Measurements from ENCODE around the gene HTT. TPM values are rescaled to one million over a fixed set of nuclear protein-coding genes. Genes with fewer than 3 reads are reported as not detected.

HTT gene
- total RNA-seq, 6 experiments from 2014 or later, result 38.1 to 52.0 (median 47.8) TPM

DNA sequence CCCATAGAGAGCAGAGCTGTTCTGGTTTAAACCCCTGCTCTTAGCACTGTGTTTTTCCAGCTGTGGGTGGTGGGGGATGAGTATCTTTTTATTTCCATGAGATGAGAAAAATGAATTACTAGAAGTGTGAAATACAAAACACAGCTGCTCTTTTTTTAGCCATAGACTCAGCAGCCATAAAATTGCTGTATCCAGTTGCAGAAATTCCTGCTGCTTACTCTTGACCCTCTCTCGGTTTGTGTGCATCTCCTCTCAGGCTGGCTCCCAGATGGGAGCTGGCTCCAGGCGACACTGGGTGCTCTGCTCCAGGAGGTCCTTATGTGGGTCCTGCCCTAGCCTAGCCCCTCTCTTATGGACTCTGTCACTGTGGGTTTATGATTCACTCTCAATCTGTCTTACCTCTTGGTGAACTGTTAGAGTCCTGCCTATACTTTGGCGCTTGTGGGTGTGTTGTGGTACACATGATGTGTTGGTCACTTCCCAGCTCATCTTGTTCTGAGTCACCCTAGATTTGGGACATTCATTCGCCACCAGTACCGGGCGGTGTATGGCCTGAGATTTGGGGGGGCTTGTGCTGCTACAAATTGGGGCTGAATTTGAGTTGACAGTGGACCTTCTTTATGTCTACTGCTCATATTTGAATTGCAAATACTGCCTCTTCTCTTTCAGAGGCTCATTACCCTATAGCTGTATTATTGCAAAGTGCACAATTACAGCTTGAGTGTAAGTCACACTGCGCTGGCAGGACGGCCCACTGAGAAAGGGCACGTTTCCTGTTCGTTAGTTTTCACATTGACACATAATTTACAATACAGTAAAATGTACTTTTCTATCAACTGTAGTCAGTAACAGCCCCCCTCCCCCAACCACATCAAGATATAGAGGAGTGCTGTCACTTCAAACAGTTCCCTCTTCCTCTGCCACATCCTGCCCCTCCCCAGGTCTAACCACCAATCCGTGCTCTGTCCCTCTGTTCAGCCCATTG, 127.5 kb downstream of the HTT start:
- peaks cover 15% of the 10 kb centered on the region for H3K36me3 Mint-ChIP-seq (ENCODE audit: low read depth)
- H3K27me3 Mint-ChIP-seq (ENCODE audit: insufficient read depth), result peaks cover 5% of the 10 kb centered on the region; the same call in 1 of the 2 replicates
- H3K9me3 Mint-ChIP-seq, result no peaks in the 10 kb centered on the region
- TF ChIP-seq CTCF (IDR thresholded peaks at IDR 0.05), result no peak
- H3K4me1 Mint-ChIP-seq (ENCODE audit: low read depth), result peaks cover 25% of the 10 kb centered on the region
- no peak overlapping the region; the same call in 1 of the 2 replicates for H3K27ac Mint-ChIP-seq
- H3K4me3 Mint-ChIP-seq, result no peak overlapping the region
- no peak for DNase-seq

DNA sequence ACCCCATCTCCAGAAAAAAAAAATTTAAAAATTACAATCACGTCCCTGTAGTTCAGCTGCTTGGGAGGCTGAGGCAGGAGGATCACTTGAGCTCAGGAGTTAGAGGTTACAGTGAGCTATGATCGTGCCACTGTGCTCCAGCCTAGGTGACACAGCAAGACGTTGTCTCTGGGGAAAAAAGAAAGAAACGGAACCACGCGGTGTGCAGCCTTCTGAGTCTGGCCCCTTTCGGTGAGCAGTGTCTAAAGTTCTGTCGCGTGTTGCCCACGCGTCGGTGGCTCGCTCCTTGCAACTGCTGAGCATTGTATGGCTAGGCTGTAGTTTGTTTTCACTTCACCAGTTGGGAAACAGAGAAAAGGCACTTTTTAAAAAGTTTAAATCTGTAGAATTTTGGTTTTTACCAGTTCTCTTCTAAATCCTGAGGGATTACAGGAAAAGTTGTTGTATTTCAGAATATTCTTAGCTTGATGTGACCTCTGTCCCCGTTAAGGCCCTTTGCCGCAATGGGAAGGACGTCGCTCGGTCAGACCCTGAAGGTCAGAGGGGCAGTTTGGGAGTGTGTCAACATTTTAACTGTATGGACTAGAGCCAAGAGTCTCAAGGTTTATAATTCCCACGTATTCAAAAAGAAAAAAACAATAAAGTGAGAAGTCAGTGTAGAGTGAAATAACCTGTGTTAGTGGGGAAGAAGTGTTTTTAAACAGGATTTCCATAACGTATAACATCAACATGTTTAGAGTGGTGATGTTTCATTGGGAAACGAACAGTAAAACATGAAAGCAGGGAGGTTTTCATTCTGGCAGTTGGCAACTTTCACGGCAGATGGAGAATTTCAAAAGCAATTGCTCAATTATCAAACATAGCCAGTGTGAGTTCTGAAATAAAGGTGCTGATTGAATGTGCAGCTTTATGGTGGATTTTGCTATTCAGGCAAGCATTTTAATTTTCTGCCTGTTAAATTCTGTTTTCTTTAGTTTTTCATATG, 128.6 kb downstream of the HTT start:
- Mint-ChIP-seq H3K4me1 (ENCODE audit: low read depth) (peaks cover 35% of the 10 kb centered on the region), H3K27me3 (ENCODE audit: insufficient read depth) (peaks cover 5% of the 10 kb centered on the region; the same call in 1 of the 2 replicates), H3K36me3 (ENCODE audit: low read depth) (peaks cover 18% of the 10 kb centered on the region), H3K27ac (peak overlapping the region; percentile 88), H3K9me3 (no peaks in the 10 kb centered on the region), H3K4me3 (no peak overlapping the region)
- TF ChIP-seq CTCF (IDR thresholded peaks at IDR 0.05), result no peak
- DNase-seq, result no peak

DNA sequence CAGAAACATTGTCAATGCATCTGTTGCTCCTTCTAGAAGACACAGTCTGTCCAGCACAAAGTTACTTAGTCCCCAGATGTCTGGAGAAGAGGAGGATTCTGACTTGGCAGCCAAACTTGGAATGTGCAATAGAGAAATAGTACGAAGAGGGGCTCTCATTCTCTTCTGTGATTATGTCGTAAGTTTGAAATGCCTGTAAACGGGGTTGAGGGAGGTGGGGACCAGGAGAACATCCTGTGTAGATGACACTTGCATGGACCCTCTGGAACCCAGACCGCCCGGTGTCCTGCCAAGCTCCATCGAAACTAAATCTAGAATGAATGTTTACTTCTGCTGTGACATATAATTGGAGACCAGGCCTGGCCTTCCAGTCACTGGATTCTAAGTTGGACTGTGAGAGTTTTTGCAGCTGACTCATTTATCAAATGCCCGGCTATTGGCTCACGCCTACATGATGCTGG, 129.5 kb downstream of the HTT start:
- TF ChIP-seq CTCF (IDR thresholded peaks at IDR 0.05), result no peak
- DNase-seq, result peak; percentile 61
- Mint-ChIP-seq H3K27me3 (ENCODE audit: insufficient read depth) (peaks cover 5% of the 10 kb centered on the region; the same call in 1 of the 2 replicates), H3K36me3 (ENCODE audit: low read depth) (peaks cover 21% of the 10 kb centered on the region), H3K4me1 (ENCODE audit: low read depth) (peaks cover 35% of the 10 kb centered on the region), H3K4me3 (peak overlapping the region; percentile 80), H3K27ac (peak overlapping the region; percentile 88), H3K9me3 (no peaks in the 10 kb centered on the region)

DNA sequence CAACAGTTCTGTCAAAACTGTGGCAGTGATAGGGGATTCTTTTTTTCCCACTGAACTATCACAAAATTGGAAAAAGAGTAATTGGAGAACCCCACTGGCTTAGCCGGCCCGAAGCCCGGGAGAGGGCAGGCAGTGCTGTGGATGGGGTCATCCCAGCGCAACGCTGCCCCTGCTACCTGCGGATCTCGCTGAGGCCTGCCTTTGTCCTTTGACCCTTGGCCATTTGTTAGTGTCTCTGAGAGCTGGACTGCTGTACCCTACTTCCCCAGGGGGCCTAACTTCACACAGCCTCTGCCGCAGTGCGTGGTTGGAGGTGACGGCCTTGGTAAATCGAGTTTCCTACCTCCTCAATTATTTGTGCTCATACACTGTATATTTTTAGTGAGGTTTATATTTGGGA, 131.5 kb downstream of the HTT start:
- H3K27ac Mint-ChIP-seq, result no peak overlapping the region
- no peak for TF ChIP-seq CTCF (IDR thresholded peaks at IDR 0.05)
- H3K36me3 Mint-ChIP-seq (ENCODE audit: low read depth), result peaks cover 30% of the 10 kb centered on the region
- peaks cover 35% of the 10 kb centered on the region for H3K4me1 Mint-ChIP-seq (ENCODE audit: low read depth)
- no peak overlapping the region for H3K4me3 Mint-ChIP-seq
- no peaks in the 10 kb centered on the region for H3K9me3 Mint-ChIP-seq
- peaks cover 5% of the 10 kb centered on the region; the same call in 1 of the 2 replicates for H3K27me3 Mint-ChIP-seq (ENCODE audit: insufficient read depth)
- DNase-seq, result no peak

GRCh38 chr4:3206439-3207100, 132.1 kb downstream of the HTT start:
- Mint-ChIP-seq H3K4me1 (ENCODE audit: low read depth) (peaks cover 34% of the 10 kb centered on the region), H3K36me3 (ENCODE audit: low read depth) (peaks cover 29% of the 10 kb centered on the region), H3K27ac (no peak overlapping the region; the same call in 1 of the 2 replicates), H3K9me3 (no peaks in the 10 kb centered on the region), H3K4me3 (no peak overlapping the region), H3K27me3 (ENCODE audit: insufficient read depth) (peaks cover 5% of the 10 kb centered on the region; the same call in 1 of the 2 replicates)
- no peak for TF ChIP-seq CTCF (IDR thresholded peaks at IDR 0.05)
- DNase-seq, result no peak
